ENCODE measurements around the gene KCNJ10.
A peak's percentile ranks its signal among the peaks of the same experiment; 100 is the strongest.

KCNJ10 gene

GRCh38 chr1:159994896-159995295 lies 75.1 kb downstream of the KCNJ10 start:
- H3K4me3 ChIP-seq (ENCODE audit: control insufficient read depth, low read depth, low read length), result no peak overlapping the region
- DNase-seq (ENCODE audit: low read depth), result no peak
- no peak for TF ChIP-seq CTCF (conservative IDR thresholded peaks at IDR 0.05; ENCODE audit: control insufficient read depth, insufficient read depth, low read depth, low read length)

- DNase-seq (ENCODE audit: low read depth), result no peak
- H3K4me3 ChIP-seq (ENCODE audit: control insufficient read depth, low read depth, low read length), result no peak overlapping the region
- TF ChIP-seq CTCF (conservative IDR thresholded peaks at IDR 0.05; ENCODE audit: control insufficient read depth, insufficient read depth, low read depth, low read length), result no peak
These were observed 76.0 kb downstream of the KCNJ10 start for GRCh38 chr1:159993911-159994310.

- no peak for DNase-seq (ENCODE audit: low read depth)
- no peak overlapping the region for H3K4me3 ChIP-seq (ENCODE audit: control insufficient read depth, low read depth, low read length)
- no peak for TF ChIP-seq CTCF (conservative IDR thresholded peaks at IDR 0.05; ENCODE audit: control insufficient read depth, insufficient read depth, low read depth, low read length)
These were observed 77.8 kb downstream of the KCNJ10 start for GRCh38 chr1:159992161-159992560.

GRCh38 chr1:159991513-159991912 lies 78.4 kb downstream of the KCNJ10 start:
- DNase-seq (ENCODE audit: low read depth), result peak; percentile 20
- TF ChIP-seq CTCF (conservative IDR thresholded peaks at IDR 0.05; ENCODE audit: control insufficient read depth, insufficient read depth, low read depth, low read length), result no peak
- no peak overlapping the region for H3K4me3 ChIP-seq (ENCODE audit: control insufficient read depth, low read depth, low read length)

- H3K4me3 ChIP-seq (ENCODE audit: control insufficient read depth, low read depth, low read length), result no peak overlapping the region
- TF ChIP-seq CTCF (conservative IDR thresholded peaks at IDR 0.05; ENCODE audit: control insufficient read depth, insufficient read depth, low read depth, low read length), result no peak
- DNase-seq (ENCODE audit: low read depth), result no peak
These were observed 80.0 kb downstream of the KCNJ10 start for GRCh38 chr1:159990005-159990404.

- no peak for DNase-seq (ENCODE audit: low read depth)
- no peak for TF ChIP-seq CTCF (conservative IDR thresholded peaks at IDR 0.05; ENCODE audit: control insufficient read depth, insufficient read depth, low read depth, low read length)
- H3K4me3 ChIP-seq (ENCODE audit: control insufficient read depth, low read depth, low read length), result no peak overlapping the region
These were observed 80.4 kb downstream of the KCNJ10 start for GRCh38 chr1:159989581-159989980.

GRCh38 chr1:159988006-159988405 lies 82.0 kb downstream of the KCNJ10 start:
- DNase-seq (ENCODE audit: low read depth), result no peak
- no peak for TF ChIP-seq CTCF (conservative IDR thresholded peaks at IDR 0.05; ENCODE audit: control insufficient read depth, insufficient read depth, low read depth, low read length)
- H3K4me3 ChIP-seq (ENCODE audit: control insufficient read depth, low read depth, low read length), result no peak overlapping the region

Measured in fibroblast of mammary gland (primary cell).